ENCODE measurements around the gene NKX6-2. TPM values are rescaled to one million over a fixed set of nuclear protein-coding genes. Genes with fewer than 3 reads are reported as not detected.

The NKX6-2 gene
- polyA plus RNA-seq, 1 donor from 2014 or later = not detected

- Histone ChIP-seq H3K4me2 (ENCODE audit: low read length) (no peak overlapping the region), H2AFZ (ENCODE audit: low read depth, low read length) (no peak overlapping the region), H3K27ac (ENCODE audit: low read length) (no peak overlapping the region), H3K9me2 (ENCODE audit: insufficient read depth, low read length) (no peaks in the 10 kb centered on the region), H3F3A (ENCODE audit: insufficient read depth, low read length, poor library complexity, severe bottlenecking) (no peaks in the 10 kb centered on the region), H3K9ac (ENCODE audit: low read length) (no peak overlapping the region), H4K20me1 (ENCODE audit: insufficient read depth) (no peaks in the 10 kb centered on the region), H3K36me3 (ENCODE audit: insufficient read depth, low read length) (no peaks in the 10 kb centered on the region), H3K9me3 (ENCODE audit: low read length) (no peaks in the 10 kb centered on the region), H3K4me3 (ENCODE audit: low read length) (no peak overlapping the region), H3K79me2 (replicated peaks; ENCODE audit: insufficient read depth, low read length) (no peaks in the 10 kb centered on the region), H3K27me3 (ENCODE audit: insufficient read depth, low read depth, low read length) (peaks cover 64% of the 10 kb centered on the region)
- TF ChIP-seq EP300 (conservative IDR thresholded peaks at IDR 0.05; ENCODE audit: poor library complexity, severe bottlenecking) (no peak), RAD21 (conservative IDR thresholded peaks at IDR 0.05) (no peak), POLR2AphosphoS5 (IDR thresholded peaks at IDR 0.05) (no peak), SMC3 (conservative IDR thresholded peaks at IDR 0.05; ENCODE audit: poor library complexity) (no peak), REST (IDR thresholded peaks at IDR 0.05; ENCODE audit: borderline replicate concordance) (no peak), CTCF (IDR thresholded peaks at IDR 0.05; ENCODE audit: poor library complexity, severe bottlenecking) (no peak), MXI1 (conservative IDR thresholded peaks at IDR 0.05; ENCODE audit: poor library complexity, severe bottlenecking) (no peak), EZH2 (IDR thresholded peaks at IDR 0.05; ENCODE audit: borderline replicate concordance, insufficient read depth, low read length, poor library complexity, severe bottlenecking) (no peak), TAF1 (IDR thresholded peaks at IDR 0.05; ENCODE audit: low read depth) (no peak)
Observed at GRCh38 chr10:132783165-132783939, 2.6 kb downstream of the NKX6-2 start.

- Histone ChIP-seq H3K4me2 (ENCODE audit: low read length) (no peak overlapping the region), H4K20me1 (ENCODE audit: insufficient read depth) (no peaks in the 10 kb centered on the region), H3K27ac (ENCODE audit: low read length) (no peak overlapping the region), H3K36me3 (ENCODE audit: insufficient read depth, low read length) (no peaks in the 10 kb centered on the region), H3K9me2 (ENCODE audit: insufficient read depth, low read length) (no peaks in the 10 kb centered on the region), H2AFZ (ENCODE audit: low read depth, low read length) (no peak overlapping the region), H3K9ac (ENCODE audit: low read length) (no peak overlapping the region), H3F3A (ENCODE audit: insufficient read depth, low read length, poor library complexity, severe bottlenecking) (no peaks in the 10 kb centered on the region), H3K79me2 (replicated peaks; ENCODE audit: insufficient read depth, low read length) (no peaks in the 10 kb centered on the region), H3K4me3 (ENCODE audit: low read length) (no peak overlapping the region), H3K9me3 (ENCODE audit: low read length) (no peaks in the 10 kb centered on the region), H3K27me3 (ENCODE audit: insufficient read depth, low read depth, low read length) (peaks cover 47% of the 10 kb centered on the region)
- TF ChIP-seq CTCF (IDR thresholded peaks at IDR 0.05; ENCODE audit: poor library complexity, severe bottlenecking) (no peak), MXI1 (conservative IDR thresholded peaks at IDR 0.05; ENCODE audit: poor library complexity, severe bottlenecking) (no peak), POLR2AphosphoS5 (IDR thresholded peaks at IDR 0.05) (no peak), EP300 (conservative IDR thresholded peaks at IDR 0.05; ENCODE audit: poor library complexity, severe bottlenecking) (no peak), RAD21 (conservative IDR thresholded peaks at IDR 0.05) (no peak), TAF1 (IDR thresholded peaks at IDR 0.05; ENCODE audit: low read depth) (no peak), REST (IDR thresholded peaks at IDR 0.05; ENCODE audit: borderline replicate concordance) (no peak), EZH2 (IDR thresholded peaks at IDR 0.05; ENCODE audit: borderline replicate concordance, insufficient read depth, low read length, poor library complexity, severe bottlenecking) (no peak), SMC3 (conservative IDR thresholded peaks at IDR 0.05; ENCODE audit: poor library complexity) (no peak)
Observed at GRCh38 chr10:132781556-132781955, 4.4 kb downstream of the NKX6-2 start.
